Measurements from ENCODE around the gene CACNA1F. TPM values are rescaled to one million over a fixed set of nuclear protein-coding genes. Genes with fewer than 3 reads are reported as not detected.
A peak's percentile ranks its signal among the peaks of the same experiment; 100 is the strongest.
"Not testable (repeated sequence)": the region's sequence is repeated elsewhere in the genome, so short reads cannot be mapped to it uniquely, and the experiment has no call there.

Gene CACNA1F
- total RNA-seq, 1 experiment from 2014 or later, result 0.55 TPM

DNA sequence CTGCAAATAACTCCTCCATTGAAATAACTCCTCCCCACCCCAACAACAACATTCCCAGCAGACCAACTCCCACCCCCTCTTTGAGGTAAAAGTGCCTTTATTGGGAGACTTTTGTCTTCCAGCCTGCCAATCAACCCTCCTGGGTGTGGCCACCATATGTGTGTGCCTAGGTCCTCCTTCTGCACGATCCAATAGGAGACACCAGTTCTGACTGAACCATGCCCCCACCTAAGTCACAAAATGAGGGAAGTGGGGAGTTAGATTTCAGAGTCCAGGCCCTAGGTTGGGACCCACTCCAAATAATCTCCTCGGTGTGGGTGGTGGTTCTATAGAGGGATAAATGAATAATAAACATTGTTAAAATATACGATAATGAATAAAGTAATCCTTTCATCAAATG lies 58.4 kb downstream of the CACNA1F start:
- no peak overlapping the region for H3K4me3 ChIP-seq (ENCODE audit: insufficient read depth, low read depth, low read length)
- H3K36me3 ChIP-seq (replicated peaks; ENCODE audit: control insufficient read depth, insufficient read depth, low read length), result peaks cover 2% of the 10 kb centered on the region
- H3K27me3 ChIP-seq (ENCODE audit: control insufficient read depth, insufficient read depth, low read length), result peaks cover 21% of the 10 kb centered on the region
- peak; percentile 43 for DNase-seq

DNA sequence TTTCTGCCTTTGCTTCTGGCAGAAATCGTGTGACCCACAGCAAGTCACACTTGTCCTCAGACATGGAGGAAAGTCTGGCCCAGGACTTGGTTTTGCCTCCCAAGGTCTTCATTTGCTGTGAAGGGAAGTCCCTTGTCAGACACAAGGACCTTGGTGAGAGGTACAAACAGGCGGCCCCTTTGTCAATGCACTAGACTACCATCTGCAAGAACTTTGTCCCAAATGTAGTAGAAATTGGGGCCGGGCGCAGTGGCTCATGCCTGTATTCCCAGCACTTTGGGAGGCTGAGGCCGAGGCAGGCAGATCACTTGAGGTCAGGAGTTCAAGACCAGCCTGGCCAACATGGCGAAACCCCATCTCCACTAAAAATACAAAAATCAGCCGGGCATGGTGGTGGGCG lies 59.6 kb downstream of the CACNA1F start:
- not testable (repeated sequence) for H3K4me3 ChIP-seq (ENCODE audit: insufficient read depth, low read depth, low read length); DNase-seq; H3K36me3 ChIP-seq (replicated peaks; ENCODE audit: control insufficient read depth, insufficient read depth, low read length)
- peaks cover 21% of the 10 kb centered on the region for H3K27me3 ChIP-seq (ENCODE audit: control insufficient read depth, insufficient read depth, low read length)

DNA sequence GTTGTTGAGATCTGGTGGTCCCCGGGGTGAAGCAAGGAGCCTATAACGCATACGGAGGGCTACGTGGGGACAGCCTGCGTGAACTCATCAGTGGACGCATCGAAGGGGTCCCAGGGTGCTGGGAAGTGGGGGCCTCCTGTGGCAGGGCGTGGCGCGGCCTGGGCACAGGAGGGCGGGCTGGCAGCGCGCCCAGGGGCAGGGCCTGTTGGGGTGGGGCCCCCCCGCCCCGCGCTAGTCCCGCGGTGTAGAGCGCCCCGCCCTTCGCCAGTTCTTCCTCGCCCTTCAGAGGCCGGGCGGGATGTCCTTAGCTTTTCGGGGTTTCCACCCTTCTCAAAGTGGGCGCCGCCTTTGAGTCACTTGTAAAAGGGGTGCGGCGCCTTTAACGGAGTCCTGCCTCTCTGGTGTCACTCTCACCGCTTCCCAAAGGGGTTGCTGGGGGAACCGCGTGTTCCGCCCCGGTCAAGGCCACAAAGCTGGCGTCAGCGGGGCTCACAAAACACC lies 60.8 kb downstream of the CACNA1F start:
- no peaks in the 10 kb centered on the region for H3K36me3 ChIP-seq (replicated peaks; ENCODE audit: control insufficient read depth, insufficient read depth, low read length)
- peak; percentile 63 for DNase-seq
- peaks cover 21% of the 10 kb centered on the region for H3K27me3 ChIP-seq (ENCODE audit: control insufficient read depth, insufficient read depth, low read length)
- H3K4me3 ChIP-seq (ENCODE audit: insufficient read depth, low read depth, low read length), result peak overlapping the region; percentile 47

DNA sequence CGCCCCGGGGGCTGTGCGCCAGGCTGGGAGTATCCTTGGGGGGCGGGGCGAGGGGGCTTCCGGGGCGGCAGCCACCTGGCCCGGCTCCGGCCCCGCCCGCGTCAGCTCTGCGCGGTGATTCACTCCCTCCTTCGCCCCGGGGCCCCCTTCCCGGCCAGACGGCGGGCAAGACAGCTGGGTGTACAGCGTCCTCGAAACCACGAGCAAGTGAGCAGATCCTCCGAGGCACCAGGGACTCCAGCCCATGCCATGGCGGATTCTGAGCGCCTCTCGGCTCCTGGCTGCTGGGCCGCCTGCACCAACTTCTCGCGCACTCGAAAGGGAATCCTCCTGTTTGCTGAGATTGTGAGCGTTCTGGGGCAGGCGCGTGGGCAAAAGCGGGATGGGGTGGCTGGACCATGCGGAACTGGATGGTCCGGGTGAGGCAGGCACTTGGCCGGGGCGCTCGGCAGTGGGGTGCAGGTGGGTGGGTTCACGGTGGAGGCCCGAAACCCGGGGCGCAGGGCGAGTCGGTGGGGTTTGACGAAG lies 61.3 kb downstream of the CACNA1F start, which contains the start of gene PLP2:
Gene PLP2 (plus strand): TSS at position 147 of the 528 bp plus-strand sequence. CDS start 103 bp downstream, at position 250.
- Histone ChIP-seq H3K27me3 (ENCODE audit: control insufficient read depth, insufficient read depth, low read length) (peaks cover 23% of the 10 kb centered on the region), H3K4me3 (ENCODE audit: insufficient read depth, low read depth, low read length) (peak within 1 kb of the TSS; percentile 47), H3K36me3 (replicated peaks; ENCODE audit: control insufficient read depth, insufficient read depth, low read length) (no peaks in the 10 kb centered on the region)
- peak; percentile 68 for DNase-seq

DNA sequence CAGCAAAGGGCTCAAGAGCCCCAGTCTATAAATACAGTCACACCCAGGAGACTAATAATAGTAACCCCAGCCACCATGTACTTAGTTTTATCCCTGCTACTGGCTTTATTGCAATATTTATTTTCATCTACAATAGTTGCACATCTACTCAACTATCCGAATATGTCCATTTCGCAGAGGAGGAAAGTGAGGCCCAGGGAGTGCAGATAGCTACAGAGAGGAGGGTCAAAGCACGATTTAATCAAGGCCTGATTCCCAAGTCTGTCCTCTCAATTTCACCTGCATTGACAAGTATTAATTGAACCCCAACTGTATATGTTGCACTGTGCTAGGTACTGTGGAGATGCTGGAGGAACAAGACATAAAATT lies 65.4 kb downstream of the CACNA1F start:
- Histone ChIP-seq H3K4me3 (ENCODE audit: insufficient read depth, low read depth, low read length) (peak overlapping the region; percentile 39; the same call in 1 of the 2 replicates), H3K36me3 (replicated peaks; ENCODE audit: control insufficient read depth, insufficient read depth, low read length) (no peaks in the 10 kb centered on the region), H3K27me3 (ENCODE audit: control insufficient read depth, insufficient read depth, low read length) (peaks cover 34% of the 10 kb centered on the region)
- DNase-seq, result no peak

DNA sequence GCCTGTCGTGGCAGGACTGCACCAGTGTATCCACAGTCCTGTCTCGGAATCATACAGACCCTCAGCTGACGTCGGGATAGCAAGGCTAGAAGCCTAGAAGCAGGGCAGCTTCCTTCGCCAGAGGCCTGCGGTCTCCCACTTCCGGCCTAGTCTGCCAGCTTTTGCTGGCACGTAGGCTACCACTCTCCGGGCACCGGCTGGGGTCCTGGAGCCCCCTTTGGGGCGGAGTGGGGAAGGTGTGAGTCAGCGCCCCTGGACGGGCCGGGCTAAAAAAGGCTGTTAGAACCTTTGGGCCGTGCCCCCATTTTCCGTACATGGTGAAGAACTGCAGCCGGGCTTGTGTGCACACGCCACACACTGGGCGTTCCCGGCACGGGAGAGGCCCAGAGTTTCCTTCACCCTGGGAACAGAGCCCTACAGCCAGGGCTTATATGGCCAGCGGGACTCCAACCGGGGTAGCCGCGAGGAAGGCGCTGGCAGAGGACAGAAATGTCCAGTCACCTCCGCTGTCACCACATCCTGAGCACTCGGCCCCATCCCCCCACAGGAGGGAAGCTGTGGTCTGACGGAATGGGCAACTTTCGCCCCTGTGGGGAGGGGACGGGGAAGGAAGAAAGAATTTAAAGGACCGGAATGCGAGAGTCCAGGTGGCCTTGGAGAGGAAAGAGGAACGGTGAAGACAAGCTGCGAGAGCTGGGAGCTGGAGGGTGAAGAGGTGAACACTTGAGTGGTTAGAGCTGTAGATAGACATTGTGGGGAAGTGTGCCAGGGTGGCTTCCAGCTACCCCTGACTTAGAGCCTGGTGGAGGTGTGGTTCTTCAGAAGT lies 66.0 kb downstream of the CACNA1F start:
- DNase-seq, result peak; percentile 50
- Histone ChIP-seq H3K36me3 (replicated peaks; ENCODE audit: control insufficient read depth, insufficient read depth, low read length) (no peaks in the 10 kb centered on the region), H3K27me3 (ENCODE audit: control insufficient read depth, insufficient read depth, low read length) (peaks cover 30% of the 10 kb centered on the region), H3K4me3 (ENCODE audit: insufficient read depth, low read depth, low read length) (peak overlapping the region; percentile 39)

DNA sequence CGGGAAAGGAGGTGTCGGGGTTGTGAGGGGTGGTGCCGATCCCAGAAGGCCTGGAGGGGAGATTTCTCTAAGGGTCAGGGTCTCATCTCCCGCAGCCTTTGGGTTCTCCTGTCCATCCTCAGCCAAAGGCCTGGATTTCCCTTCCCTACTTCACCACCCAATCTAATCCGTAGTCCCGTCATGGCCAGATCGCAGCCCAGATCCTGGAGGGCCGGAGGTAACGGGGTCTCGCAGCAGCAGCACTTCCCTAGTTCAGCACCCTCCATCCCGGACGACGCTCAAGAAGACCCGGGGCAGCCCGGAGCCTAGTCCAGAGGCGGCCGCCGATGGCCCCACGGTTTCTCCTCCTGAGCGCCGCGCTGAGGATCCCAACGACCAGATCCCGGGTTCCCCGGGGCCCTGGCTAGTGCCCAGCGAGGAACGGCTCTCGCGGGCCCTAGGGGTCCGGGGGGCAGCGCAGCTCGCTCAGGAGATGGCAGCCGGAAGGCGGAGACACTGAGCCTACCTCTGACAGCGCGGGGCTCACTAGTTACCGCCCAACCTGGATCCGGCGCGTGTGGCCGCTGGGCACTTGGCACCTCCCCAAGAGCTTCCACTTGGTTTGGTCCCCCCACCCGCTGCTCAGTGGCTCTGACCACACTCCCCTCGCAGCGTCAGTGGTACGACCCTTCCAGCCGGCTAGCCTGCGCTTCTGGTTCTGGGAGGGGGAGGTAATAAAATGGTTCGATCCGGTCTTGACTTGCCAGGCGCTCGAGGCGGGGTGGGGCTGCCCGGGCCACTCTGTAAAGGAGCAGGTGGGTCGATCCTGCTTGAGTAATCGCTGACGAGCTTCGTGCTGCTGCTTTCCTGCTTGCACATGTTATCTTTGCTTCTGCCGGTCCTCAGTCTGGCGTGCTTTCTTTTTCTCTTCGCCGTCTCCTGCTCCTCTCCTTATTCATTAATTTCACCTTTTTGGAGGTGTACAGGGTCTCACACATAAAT lies 66.9 kb downstream of the CACNA1F start:
- DNase-seq, result peak; percentile 90
- Histone ChIP-seq H3K36me3 (replicated peaks; ENCODE audit: control insufficient read depth, insufficient read depth, low read length) (no peaks in the 10 kb centered on the region), H3K4me3 (ENCODE audit: insufficient read depth, low read depth, low read length) (peak overlapping the region; percentile 39), H3K27me3 (ENCODE audit: control insufficient read depth, insufficient read depth, low read length) (peaks cover 27% of the 10 kb centered on the region)

DNA sequence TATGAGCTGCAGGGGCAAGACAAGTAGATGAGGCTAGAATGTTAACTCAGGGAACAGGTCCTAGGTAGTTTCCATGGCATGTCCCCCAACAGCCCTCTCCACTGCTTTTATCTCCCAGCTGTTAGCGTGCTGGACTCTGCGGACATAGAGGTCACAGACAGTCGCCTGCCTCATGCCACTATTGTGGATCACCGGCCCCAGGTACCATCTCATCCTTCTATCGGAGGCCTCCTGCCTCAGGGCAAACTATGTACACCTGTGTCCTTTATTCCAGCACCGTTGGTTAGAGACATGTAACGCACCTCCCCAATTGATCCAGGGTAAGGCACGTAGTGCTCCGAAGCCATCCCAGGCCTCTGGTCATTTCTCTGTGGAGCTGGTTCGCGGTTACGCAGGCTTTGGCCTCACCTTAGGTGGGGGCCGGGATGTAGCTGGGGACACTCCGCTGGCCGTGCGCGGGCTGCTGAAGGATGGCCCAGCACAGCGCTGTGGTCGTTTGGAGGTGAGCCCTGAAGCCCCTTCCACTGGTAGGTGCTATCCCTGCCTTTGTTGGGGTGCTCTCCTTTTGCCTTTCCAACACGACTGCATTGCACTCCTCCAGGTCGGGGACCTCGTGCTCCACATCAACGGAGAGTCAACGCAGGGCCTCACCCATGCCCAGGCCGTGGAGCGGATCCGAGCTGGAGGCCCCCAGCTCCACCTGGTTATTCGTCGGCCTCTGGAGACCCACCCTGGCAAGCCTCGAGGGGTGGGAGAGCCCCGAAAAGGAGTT lies 68.4 kb downstream of the CACNA1F start:
- Histone ChIP-seq H3K4me3 (ENCODE audit: insufficient read depth, low read depth, low read length) (no peak overlapping the region), H3K27me3 (ENCODE audit: control insufficient read depth, insufficient read depth, low read length) (peaks cover 26% of the 10 kb centered on the region), H3K36me3 (replicated peaks; ENCODE audit: control insufficient read depth, insufficient read depth, low read length) (no peaks in the 10 kb centered on the region)
- DNase-seq, result peak; percentile 26

DNA sequence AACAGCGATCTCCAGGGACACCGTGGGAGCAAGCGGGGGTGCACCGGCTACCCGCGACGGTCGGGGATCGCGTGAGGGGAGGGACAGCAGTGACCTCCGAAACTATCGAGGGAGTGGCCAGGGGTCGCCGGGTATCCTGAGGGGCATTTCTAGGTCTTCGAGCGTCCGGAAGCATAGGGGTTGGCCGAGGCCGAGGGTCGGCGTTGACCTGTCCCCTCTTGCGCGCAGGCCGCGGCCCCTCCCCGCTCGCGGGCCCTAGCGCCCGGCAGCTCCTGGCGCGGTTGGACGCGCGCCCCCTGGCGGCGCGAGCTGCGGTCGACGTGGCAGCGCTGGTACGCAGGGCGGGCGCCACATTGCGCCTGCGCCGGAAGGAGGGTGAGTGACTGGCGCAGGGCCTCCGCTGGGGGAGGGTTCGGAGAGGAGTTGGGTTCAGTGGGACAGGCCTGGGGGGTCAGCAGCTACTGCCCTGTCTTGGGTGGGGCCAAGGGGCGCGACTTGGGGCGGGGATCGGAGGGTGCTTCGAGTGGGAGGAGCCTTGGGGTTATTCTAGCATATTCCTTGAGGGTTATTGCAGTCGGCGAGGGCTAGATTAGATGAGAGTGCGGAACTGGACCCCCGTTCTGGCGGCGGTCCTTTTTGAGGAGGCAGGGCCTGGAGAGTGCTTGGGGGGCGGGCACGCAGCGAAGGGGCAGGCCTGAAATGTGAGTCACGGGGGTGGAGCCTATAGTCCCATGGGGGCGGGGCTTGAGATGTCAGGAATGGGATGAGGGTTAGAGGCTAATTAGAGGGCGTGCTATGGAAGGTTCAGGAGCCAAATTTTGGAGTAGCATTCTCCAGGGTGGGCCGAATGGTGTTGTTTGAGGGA lies 69.4 kb downstream of the CACNA1F start:
- peak; percentile 92 for DNase-seq
- Histone ChIP-seq H3K27me3 (ENCODE audit: control insufficient read depth, insufficient read depth, low read length) (peaks cover 26% of the 10 kb centered on the region), H3K4me3 (ENCODE audit: insufficient read depth, low read depth, low read length) (peak overlapping the region; percentile 50)

DNA sequence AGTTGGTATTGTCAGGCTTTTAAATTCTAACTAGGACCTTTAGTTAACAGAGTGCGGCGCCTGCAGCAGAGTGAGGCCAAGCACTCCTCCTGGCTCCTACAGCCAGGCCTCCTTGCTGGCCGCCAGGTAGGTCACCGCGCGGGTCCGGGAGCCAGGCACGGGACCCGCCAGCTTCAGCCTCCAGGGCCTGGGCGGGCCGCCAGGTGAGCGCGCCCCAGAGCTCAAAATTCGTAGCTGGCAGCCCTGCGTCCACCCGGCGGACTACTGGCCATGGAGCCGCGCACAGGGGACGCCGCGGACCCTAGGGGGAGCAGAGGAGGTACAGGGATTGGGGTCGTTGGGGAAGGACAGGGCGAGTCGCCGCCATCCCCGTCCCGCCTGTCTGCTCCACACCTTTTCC lies 70.5 kb downstream of the CACNA1F start, which contains the start of gene MAGIX:
Gene MAGIX (plus strand): TSS at position 139 of the 400 bp plus-strand sequence. CDS start 132 bp downstream, at position 271.
- H3K4me3 ChIP-seq (ENCODE audit: insufficient read depth, low read depth, low read length), result peak within 1 kb of the TSS; percentile 50
- no peaks in the 10 kb centered on the region for H3K36me3 ChIP-seq (replicated peaks; ENCODE audit: control insufficient read depth, insufficient read depth, low read length)
- H3K27me3 ChIP-seq (ENCODE audit: control insufficient read depth, insufficient read depth, low read length), result peaks cover 34% of the 10 kb centered on the region
- peak; percentile 72 for DNase-seq

More for the DNA sequence above, 69.4 kb downstream of the CACNA1F start:
- H3K36me3 ChIP-seq (replicated peaks; ENCODE audit: control insufficient read depth, insufficient read depth, low read length), result no peaks in the 10 kb centered on the region

DNA sequence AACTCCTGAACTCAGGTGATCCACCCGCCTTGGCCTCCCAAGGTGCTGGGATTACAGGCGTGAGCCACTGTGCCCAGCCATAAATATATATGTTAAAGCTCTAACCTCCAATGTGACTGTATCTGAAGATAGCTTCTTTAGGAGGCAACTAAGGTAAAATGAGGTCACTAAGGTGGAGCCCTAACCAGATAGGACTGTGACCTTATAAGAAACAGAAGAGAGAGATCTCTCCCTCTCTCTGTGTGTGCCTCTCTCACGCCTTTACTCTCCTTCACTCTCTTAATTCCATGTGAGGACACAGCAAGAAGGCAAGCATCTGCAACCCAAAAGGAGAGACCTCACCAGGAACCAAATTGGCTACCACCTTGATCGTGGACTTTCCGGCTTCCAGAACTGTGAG lies 71.5 kb downstream of the CACNA1F start:
- DNase-seq, result no peak
- Histone ChIP-seq H3K27me3 (ENCODE audit: control insufficient read depth, insufficient read depth, low read length) (peaks cover 34% of the 10 kb centered on the region), H3K36me3 (replicated peaks; ENCODE audit: control insufficient read depth, insufficient read depth, low read length) (no peaks in the 10 kb centered on the region), H3K4me3 (ENCODE audit: insufficient read depth, low read depth, low read length) (no peak overlapping the region)

DNA sequence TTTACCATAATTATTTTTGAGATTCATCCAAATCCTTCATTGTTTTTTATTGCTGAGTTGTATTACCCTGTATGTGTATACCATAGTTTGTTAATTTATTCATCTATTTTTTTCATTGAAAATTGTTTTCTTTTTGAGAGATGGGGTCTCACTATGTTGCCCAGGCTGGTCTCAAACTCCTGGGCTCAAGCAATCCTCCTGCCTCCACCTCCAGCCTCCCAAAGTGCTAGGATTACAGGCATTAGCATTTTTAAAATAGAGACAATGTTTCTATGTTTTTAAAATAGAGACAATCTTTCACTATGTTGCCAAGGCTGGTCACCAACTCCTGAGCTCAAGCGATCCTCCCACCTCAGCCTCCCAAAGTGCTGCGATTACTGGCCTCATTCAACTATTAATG lies 72.2 kb downstream of the CACNA1F start:
- peaks cover 30% of the 10 kb centered on the region for H3K27me3 ChIP-seq (ENCODE audit: control insufficient read depth, insufficient read depth, low read length)
- H3K36me3 ChIP-seq (replicated peaks; ENCODE audit: control insufficient read depth, insufficient read depth, low read length), result no peaks in the 10 kb centered on the region
- H3K4me3 ChIP-seq (ENCODE audit: insufficient read depth, low read depth, low read length), result no peak overlapping the region
- DNase-seq, result no peak

DNA sequence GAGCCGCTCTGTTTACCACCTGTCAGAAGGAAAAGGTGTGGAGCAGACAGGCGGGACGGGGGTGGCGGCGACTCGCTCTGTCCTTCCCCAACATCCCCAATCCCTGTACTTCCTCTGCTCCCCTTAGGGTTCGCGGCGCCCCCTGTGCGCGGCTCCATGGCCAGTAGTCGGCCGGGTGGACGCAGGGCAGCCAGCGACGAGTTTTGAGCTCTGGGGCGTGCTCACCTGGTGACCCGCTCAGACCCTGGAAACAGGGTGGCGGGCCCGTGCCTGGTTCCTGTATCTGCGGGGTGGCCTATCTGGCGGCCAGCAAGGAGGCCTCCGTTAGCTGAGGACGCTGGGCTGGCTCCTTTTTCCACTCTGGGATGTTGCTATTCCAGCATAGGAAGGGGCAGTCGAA lies 75.9 kb downstream of the CACNA1F start:
- peak; percentile 61 for DNase-seq
- H3K27me3 ChIP-seq (ENCODE audit: control insufficient read depth, insufficient read depth, low read length), result peaks cover 18% of the 10 kb centered on the region
- no peak overlapping the region for H3K4me3 ChIP-seq (ENCODE audit: insufficient read depth, low read depth, low read length)
- no peaks in the 10 kb centered on the region for H3K36me3 ChIP-seq (replicated peaks; ENCODE audit: control insufficient read depth, insufficient read depth, low read length)

Measured in H7 (cell line).